IPS-18c (cell line): ENCODE results near the gene KCNC4.

Experiments
- H3K4me3 ChIP-seq: 2 replicates; pipeline ENCODE4 v1.7.0; 2013; ENCODE audit warnings: low read depth, mild to moderate bottlenecking, low read length, moderate library complexity; ENCODE audit not compliant: insufficient read depth
- H3K9me3 ChIP-seq: one replicate; pipeline ENCODE4 v1.6.1; 2013; ENCODE audit warnings: mild to moderate bottlenecking, low read length, moderate library complexity; ENCODE audit not compliant: control insufficient read depth, insufficient read depth

KCNC4 gene

GRCh38 chr1:110258734-110259133, 48.6 kb downstream of the KCNC4 start:
- H3K4me3 ChIP-seq = no peak overlapping the region
- peaks cover 2% of the 10 kb centered on the region for H3K9me3 ChIP-seq

GRCh38 chr1:110259770-110260169, 49.7 kb downstream of the KCNC4 start:
- no peaks in the 10 kb centered on the region for H3K9me3 ChIP-seq
- H3K4me3 ChIP-seq = no peak overlapping the region
